Loucy (cell line): ENCODE measurements around the gene JARID2.

Source experiments
- H2AFZ ChIP-seq: fragments of 200-600 bp; sonication (generic); 2 replicates; pipeline ENCODE4 v1.6.0; 2016; ENCODE audit warnings: antibody characterized with exemption, mild to moderate bottlenecking, low read length, moderate library complexity
- H3F3A ChIP-seq: fragments of 200-600 bp; 2 replicates; pipeline ENCODE4 v1.6.0; 2016; ENCODE audit warnings: antibody characterized with exemption, low read depth, mild to moderate bottlenecking
- H3K27me3 ChIP-seq: fragments of 200-600 bp; sonication (generic); 2 replicates; pipeline ENCODE4 v1.6.1; 2014; ENCODE audit warnings: low read length, mild to moderate bottlenecking; ENCODE audit not compliant: insufficient read depth, poor library complexity, severe bottlenecking
- H3K36me3 ChIP-seq: fragments of 200-600 bp; sonication (generic); 2 replicates; pipeline ENCODE4 v1.6.1; 2016; ENCODE audit warnings: low read length; ENCODE audit not compliant: insufficient read depth
- H3K4me1 ChIP-seq: fragments of 200-600 bp; sonication (generic); 2 replicates; pipeline ENCODE4 v1.5.1; 2014; ENCODE audit warnings: low read length, mild to moderate bottlenecking; ENCODE audit not compliant: insufficient read depth, poor library complexity, severe bottlenecking
- H3K4me2 ChIP-seq: fragments of 200-600 bp; sonication (generic); 2 replicates; pipeline ENCODE4 v1.6.0; 2014; ENCODE audit warnings: antibody characterized with exemption, low read length, low read depth, mild to moderate bottlenecking; ENCODE audit not compliant: poor library complexity, severe bottlenecking
- H3K4me3 ChIP-seq: fragments of 200-600 bp; sonication (generic); 2 replicates; pipeline ENCODE4 v1.5.1; 2014; ENCODE audit warnings: low read length, mild to moderate bottlenecking, mixed read lengths; ENCODE audit not compliant: poor library complexity, severe bottlenecking
- H3K79me2 ChIP-seq: fragments of 200-600 bp; sonication (generic); 2 replicates; pipeline ENCODE4 v1.6.1; 2014; ENCODE audit warnings: low read length; ENCODE audit not compliant: insufficient read depth
- H3K9ac ChIP-seq: fragments of 200-600 bp; sonication (generic); 2 replicates; pipeline ENCODE4 v1.6.0; 2014; ENCODE audit warnings: mild to moderate bottlenecking, low read depth, low read length, moderate library complexity; ENCODE audit not compliant: poor library complexity, severe bottlenecking
- H3K9me2 ChIP-seq: fragments of 200-600 bp; sonication (generic); replicated peaks from 2 replicates; pipeline ENCODE4 v1.6.1; 2016; ENCODE audit warnings: low read depth, low read length, mixed read lengths
- H3K9me3 ChIP-seq: fragments of 200-600 bp; sonication (generic); 2 replicates; pipeline ENCODE4 v1.6.1; 2014; ENCODE audit warnings: mild to moderate bottlenecking, antibody characterized with exemption, low read length, low read depth; ENCODE audit not compliant: insufficient read depth
- H4K20me1 ChIP-seq: fragments of 200-600 bp; sonication (generic); 2 replicates; pipeline ENCODE4 v1.6.0; 2014; ENCODE audit warnings: antibody characterized with exemption, low read length, mild to moderate bottlenecking; ENCODE audit not compliant: insufficient read depth, poor library complexity, severe bottlenecking
- EZH2phosphoT487 ChIP-seq: fragments of 200-600 bp; IDR thresholded peaks from 2 replicates; pipeline ENCODE4 v1.6.1; 2018; ENCODE audit warnings: antibody characterized with exemption, mild to moderate bottlenecking, moderate library complexity, borderline replicate concordance
- TF ChIP-seq, protein P1 (sequence below): fragments of 200-600 bp; sonication (generic); conservative IDR thresholded peaks from 2 replicates; pipeline ENCODE4 v1.5.1; 2014; ENCODE audit warnings: mild to moderate bottlenecking, antibody characterized with exemption, low read length

Gene JARID2

GRCh38 chr6:15433511-15433861 lies 187.6 kb downstream of the JARID2 start:
- Histone ChIP-seq H3K27me3 (no peaks in the 10 kb centered on the region), H3K4me1 (peaks cover 97% of the 10 kb centered on the region), H3F3A (peaks cover 10% of the 10 kb centered on the region), H3K4me2 (peak overlapping the region; percentile 62), H3K36me3 (peaks cover 37% of the 10 kb centered on the region; the same call in 1 of the 2 replicates), H3K4me3 (no peak overlapping the region), H3K9me2 (no peaks in the 10 kb centered on the region), H4K20me1 (peaks cover 97% of the 10 kb centered on the region), H3K79me2 (peaks cover 99% of the 10 kb centered on the region), H3K9ac (no peak overlapping the region), H3K9me3 (no peaks in the 10 kb centered on the region), H2AFZ (no peak overlapping the region)
- TF ChIP-seq, protein P1, sequence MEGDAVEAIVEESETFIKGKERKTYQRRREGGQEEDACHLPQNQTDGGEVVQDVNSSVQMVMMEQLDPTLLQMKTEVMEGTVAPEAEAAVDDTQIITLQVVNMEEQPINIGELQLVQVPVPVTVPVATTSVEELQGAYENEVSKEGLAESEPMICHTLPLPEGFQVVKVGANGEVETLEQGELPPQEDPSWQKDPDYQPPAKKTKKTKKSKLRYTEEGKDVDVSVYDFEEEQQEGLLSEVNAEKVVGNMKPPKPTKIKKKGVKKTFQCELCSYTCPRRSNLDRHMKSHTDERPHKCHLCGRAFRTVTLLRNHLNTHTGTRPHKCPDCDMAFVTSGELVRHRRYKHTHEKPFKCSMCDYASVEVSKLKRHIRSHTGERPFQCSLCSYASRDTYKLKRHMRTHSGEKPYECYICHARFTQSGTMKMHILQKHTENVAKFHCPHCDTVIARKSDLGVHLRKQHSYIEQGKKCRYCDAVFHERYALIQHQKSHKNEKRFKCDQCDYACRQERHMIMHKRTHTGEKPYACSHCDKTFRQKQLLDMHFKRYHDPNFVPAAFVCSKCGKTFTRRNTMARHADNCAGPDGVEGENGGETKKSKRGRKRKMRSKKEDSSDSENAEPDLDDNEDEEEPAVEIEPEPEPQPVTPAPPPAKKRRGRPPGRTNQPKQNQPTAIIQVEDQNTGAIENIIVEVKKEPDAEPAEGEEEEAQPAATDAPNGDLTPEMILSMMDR, result no peak
- TF ChIP-seq EZH2phosphoT487, result no peak

DNA sequence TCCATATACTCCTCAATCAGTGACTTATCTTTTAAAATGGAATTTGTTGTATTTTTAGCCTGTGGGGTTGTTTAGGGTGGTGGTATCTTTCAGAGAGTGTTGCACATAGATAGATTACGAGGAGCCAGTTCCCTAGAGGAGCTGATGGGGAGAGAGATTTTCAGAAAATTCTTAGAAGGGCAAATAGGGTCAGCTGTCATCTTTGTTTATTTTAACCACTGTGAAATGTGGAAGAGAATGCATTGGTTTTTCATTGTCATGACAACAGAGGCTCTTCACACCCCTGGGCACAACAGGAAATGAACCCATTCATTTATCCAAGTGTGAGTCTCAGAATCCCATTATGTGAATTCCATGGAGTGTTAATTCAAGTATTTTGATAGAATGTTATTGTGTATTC lies 188.4 kb downstream of the JARID2 start:
- Histone ChIP-seq H3F3A (peaks cover 16% of the 10 kb centered on the region), H3K9me2 (no peaks in the 10 kb centered on the region), H3K79me2 (peaks cover 99% of the 10 kb centered on the region), H3K9ac (no peak overlapping the region), H3K4me3 (no peak overlapping the region), H3K36me3 (peaks cover 29% of the 10 kb centered on the region; the same call in 1 of the 2 replicates), H3K4me2 (no peak overlapping the region), H3K4me1 (peaks cover 97% of the 10 kb centered on the region), H2AFZ (no peak overlapping the region), H3K9me3 (no peaks in the 10 kb centered on the region), H3K27me3 (no peaks in the 10 kb centered on the region), H4K20me1 (peaks cover 97% of the 10 kb centered on the region)
- TF ChIP-seq EZH2phosphoT487, result no peak
- TF ChIP-seq, protein P1, result no peak

GRCh38 chr6:15434823-15435380 lies 189.0 kb downstream of the JARID2 start:
- H3K4me2 ChIP-seq, result no peak overlapping the region

More at GRCh38 chr6:15434823-15435380, 189.0 kb downstream of the JARID2 start:
- no peak for TF ChIP-seq EZH2phosphoT487
- TF ChIP-seq, protein P1, result no peak
- Histone ChIP-seq H3F3A (peaks cover 20% of the 10 kb centered on the region), H3K9me2 (no peaks in the 10 kb centered on the region), H3K79me2 (peaks cover 99% of the 10 kb centered on the region), H3K36me3 (peaks cover 23% of the 10 kb centered on the region; the same call in 1 of the 2 replicates), H3K4me1 (peaks cover 97% of the 10 kb centered on the region), H3K27me3 (no peaks in the 10 kb centered on the region), H2AFZ (no peak overlapping the region), H3K9ac (no peak overlapping the region), H3K4me3 (no peak overlapping the region), H3K9me3 (no peaks in the 10 kb centered on the region), H4K20me1 (peaks cover 97% of the 10 kb centered on the region)
